Measurements from ENCODE around the gene CACNA2D3. TPM values are rescaled to one million over a fixed set of nuclear protein-coding genes. Genes with fewer than 3 reads are reported as not detected.

Gene CACNA2D3
- total RNA-seq, 1 experiment from 2014 or later, result 0.59 TPM

DNA sequence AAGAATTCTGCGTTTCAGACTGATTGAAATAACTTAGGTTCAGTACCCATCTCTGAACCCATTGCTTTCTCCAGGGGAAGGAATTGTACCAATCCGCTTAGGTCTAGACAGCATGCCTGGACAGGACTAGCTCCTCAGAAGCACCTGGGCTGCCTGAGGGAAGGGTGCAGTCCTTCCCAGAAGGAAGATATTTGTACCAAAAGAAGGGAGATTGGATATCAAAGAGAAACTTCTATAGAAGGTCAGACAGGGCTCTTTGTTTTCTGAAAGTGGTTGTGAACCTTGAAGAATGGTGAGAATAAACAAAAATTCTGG is 939.3 kb downstream of the CACNA2D3 start:
- Histone ChIP-seq H3K9me2 (ENCODE audit: insufficient read depth) (no peaks in the 10 kb centered on the region), H3K27me3 (ENCODE audit: insufficient read depth, low read depth) (no peaks in the 10 kb centered on the region), H3K27ac (no peak overlapping the region), H3K4me1 (replicated peaks; ENCODE audit: insufficient read depth) (no peaks in the 10 kb centered on the region), H3K36me3 (ENCODE audit: low read depth) (no peaks in the 10 kb centered on the region), H4K20me1 (ENCODE audit: insufficient read depth) (no peaks in the 10 kb centered on the region), H3K4me3 (no peak overlapping the region), H3K79me2 (ENCODE audit: low read depth) (no peaks in the 10 kb centered on the region), H3F3A (ENCODE audit: insufficient read depth, low read depth) (no peaks in the 10 kb centered on the region), H3K4me2 (no peak overlapping the region), H2AFZ (no peak overlapping the region), H3K9me3 (ENCODE audit: insufficient read depth, low read depth) (no peaks in the 10 kb centered on the region)
- CTCF ChIA-PET, result no interaction called here
- intact Hi-C loops (cut with micrococcal nuclease; ENCODE audit: unreplicated experiment), result no loop called here
- no peak for DNase-seq
- no TSS peak for BruUV-seq (replicated peaks)
- no peak for TF ChIP-seq CTCF (conservative IDR thresholded peaks at IDR 0.05)
- TF ChIP-seq EZH2 (IDR thresholded peaks at IDR 0.05; ENCODE audit: low read depth), result no peak
- POLR2A ChIA-PET (ENCODE audit: unreplicated experiment), result no interaction called here

GRCh38 chr3:55064164-55064563 is 941.8 kb downstream of the CACNA2D3 start:
- no peaks in the 10 kb centered on the region for H3K9me2 ChIP-seq (ENCODE audit: insufficient read depth)
- no peaks in the 10 kb centered on the region for H3K4me1 ChIP-seq (replicated peaks; ENCODE audit: insufficient read depth)
- H3K36me3 ChIP-seq (ENCODE audit: low read depth), result no peaks in the 10 kb centered on the region
- H3K9me3 ChIP-seq (ENCODE audit: insufficient read depth, low read depth), result no peaks in the 10 kb centered on the region
- POLR2A ChIA-PET (ENCODE audit: unreplicated experiment), result no interaction called here
- H4K20me1 ChIP-seq (ENCODE audit: insufficient read depth), result no peaks in the 10 kb centered on the region
- no peaks in the 10 kb centered on the region for H3K27me3 ChIP-seq (ENCODE audit: insufficient read depth, low read depth)
- no peaks in the 10 kb centered on the region for H3K79me2 ChIP-seq (ENCODE audit: low read depth)
- no peak overlapping the region for H3K27ac ChIP-seq
- no peak for DNase-seq
- TF ChIP-seq EZH2 (IDR thresholded peaks at IDR 0.05; ENCODE audit: low read depth) (no peak), CTCF (conservative IDR thresholded peaks at IDR 0.05) (no peak)
- H2AFZ ChIP-seq, result no peak overlapping the region
- H3F3A ChIP-seq (ENCODE audit: insufficient read depth, low read depth), result no peaks in the 10 kb centered on the region
- BruUV-seq (replicated peaks), result no TSS peak
- H3K4me3 ChIP-seq, result no peak overlapping the region
- intact Hi-C loops (cut with micrococcal nuclease; ENCODE audit: unreplicated experiment), result no loop called here
- CTCF ChIA-PET, result no interaction called here
- no peak overlapping the region for H3K4me2 ChIP-seq

DNA sequence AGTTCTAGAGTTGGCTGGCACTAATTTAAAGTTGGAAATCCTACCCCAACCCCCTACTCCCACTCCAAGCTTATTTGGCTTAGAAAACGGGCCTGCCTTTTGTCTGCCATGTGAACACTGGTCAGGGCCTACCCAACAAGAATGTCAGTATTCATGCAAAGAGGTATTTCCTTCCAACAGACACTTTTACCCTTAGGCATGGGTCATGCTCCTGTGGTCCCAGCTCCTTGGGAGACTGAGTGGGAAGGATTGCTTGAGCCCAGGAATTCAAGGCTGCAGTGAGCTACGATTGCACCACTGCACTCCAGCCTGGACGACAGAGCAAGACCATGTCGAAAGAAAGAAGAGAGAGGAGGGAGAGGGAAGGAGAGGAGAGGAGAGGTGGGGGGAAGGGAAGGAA is 943.0 kb downstream of the CACNA2D3 start:
- Histone ChIP-seq H3F3A (ENCODE audit: insufficient read depth, low read depth) (no peaks in the 10 kb centered on the region), H3K4me1 (replicated peaks; ENCODE audit: insufficient read depth) (no peaks in the 10 kb centered on the region), H3K36me3 (ENCODE audit: low read depth) (no peaks in the 10 kb centered on the region), H3K4me2 (no peak overlapping the region), H3K79me2 (ENCODE audit: low read depth) (no peaks in the 10 kb centered on the region), H3K9me3 (ENCODE audit: insufficient read depth, low read depth) (no peaks in the 10 kb centered on the region), H2AFZ (no peak overlapping the region), H3K27me3 (ENCODE audit: insufficient read depth, low read depth) (no peaks in the 10 kb centered on the region), H3K4me3 (no peak overlapping the region), H3K9me2 (ENCODE audit: insufficient read depth) (no peaks in the 10 kb centered on the region), H3K27ac (no peak overlapping the region), H4K20me1 (ENCODE audit: insufficient read depth) (no peaks in the 10 kb centered on the region)
- CTCF ChIA-PET, result no interaction called here
- TF ChIP-seq EZH2 (IDR thresholded peaks at IDR 0.05; ENCODE audit: low read depth), result no peak
- TF ChIP-seq CTCF (conservative IDR thresholded peaks at IDR 0.05), result no peak
- intact Hi-C loops (cut with micrococcal nuclease; ENCODE audit: unreplicated experiment), result no loop called here
- no TSS peak for BruUV-seq (replicated peaks)
- POLR2A ChIA-PET (ENCODE audit: unreplicated experiment), result no interaction called here
- DNase-seq, result no peak

All from PC-9 (cell line).